HEK293 (cell line): ENCODE data around the gene ARMC5.

Experiments used
- KLF16 ChIP-seq: fragments of 450-650 bp; formaldehyde crosslinking; IDR thresholded peaks from 2 replicates; pipeline ENCODE4 v1.5.1; 2017; ENCODE audit warnings: missing biosample characterization, missing genetic modification characterization
- MYNN ChIP-seq: fragments of 450-650 bp; formaldehyde crosslinking; IDR thresholded peaks from 2 replicates; pipeline ENCODE4 v1.5.1; 2016; ENCODE audit warnings: missing biosample characterization, missing genetic modification characterization, borderline replicate concordance
- PATZ1 ChIP-seq: fragments of 450-650 bp; formaldehyde crosslinking; IDR thresholded peaks from 2 replicates; pipeline ENCODE4 v1.5.1; 2016; ENCODE audit warnings: missing biosample characterization, missing genetic modification characterization
- REPIN1 ChIP-seq: fragments of 450-650 bp; formaldehyde crosslinking; IDR thresholded peaks from 2 replicates; pipeline ENCODE4 v1.5.1; 2017; ENCODE audit warnings: missing biosample characterization, missing genetic modification characterization, low read depth
- ZBTB26 ChIP-seq: fragments of 450-650 bp; formaldehyde crosslinking; optimal IDR thresholded peaks from 2 replicates; pipeline ENCODE3; 2016; ENCODE audit warnings: missing biosample characterization, mild to moderate bottlenecking, missing genetic modification characterization
- ZBTB6 ChIP-seq: fragments of 450-650 bp; formaldehyde crosslinking; IDR thresholded peaks from 2 replicates; pipeline ENCODE4 v1.5.1; 2017; ENCODE audit warnings: missing biosample characterization, missing genetic modification characterization
- ZFHX2 ChIP-seq: fragments of 450-650 bp; formaldehyde crosslinking; conservative IDR thresholded peaks from 2 replicates; pipeline ENCODE4 v1.5.1; 2016; ENCODE audit warnings: missing biosample characterization, missing genetic modification characterization
- ZFP41 ChIP-seq: fragments of 450-650 bp; formaldehyde crosslinking; IDR thresholded peaks from 2 replicates; pipeline ENCODE4 v1.5.1; 2016; ENCODE audit warnings: missing biosample characterization, missing genetic modification characterization, borderline replicate concordance
- ZNF148 ChIP-seq: fragments of 450-650 bp; formaldehyde crosslinking; IDR thresholded peaks from 2 replicates; pipeline ENCODE4 v1.5.0; 2017; ENCODE audit warnings: missing biosample characterization, missing genetic modification characterization, borderline replicate concordance
- ZNF155 ChIP-seq: fragments of 450-650 bp; formaldehyde crosslinking; IDR thresholded peaks from 2 replicates; pipeline ENCODE4 v1.5.1; 2016; ENCODE audit warnings: missing biosample characterization, missing genetic modification characterization
- ZNF2 ChIP-seq: fragments of 450-650 bp; formaldehyde crosslinking; IDR thresholded peaks from 2 replicates; pipeline ENCODE4 v1.5.1; 2016; ENCODE audit warnings: missing biosample characterization, missing genetic modification characterization
- ZNF26 ChIP-seq: fragments of 450-650 bp; formaldehyde crosslinking; IDR thresholded peaks from 2 replicates; pipeline ENCODE4 v1.5.1; 2016; ENCODE audit warnings: missing biosample characterization, missing genetic modification characterization
- ZNF280D ChIP-seq: fragments of 450-650 bp; formaldehyde crosslinking; IDR thresholded peaks from 2 replicates; pipeline ENCODE4 v1.5.1; 2016; ENCODE audit warnings: missing biosample characterization, missing genetic modification characterization
- ZNF341 ChIP-seq: fragments of 450-650 bp; formaldehyde crosslinking; IDR thresholded peaks from 2 replicates; pipeline ENCODE4; 2016; ENCODE audit warnings: low read depth, missing biosample characterization, missing genetic modification characterization
- ZNF391 ChIP-seq: fragments of 450-650 bp; formaldehyde crosslinking; IDR thresholded peaks from 2 replicates; pipeline ENCODE4 v1.5.1; 2016; ENCODE audit warnings: low read depth, missing biosample characterization, missing genetic modification characterization, borderline replicate concordance
- ZNF394 ChIP-seq: fragments of 450-650 bp; formaldehyde crosslinking; IDR thresholded peaks from 2 replicates; pipeline ENCODE4 v1.5.1; 2016; ENCODE audit warnings: missing biosample characterization, missing genetic modification characterization, mild to moderate bottlenecking, moderate library complexity, borderline replicate concordance
- ZNF404 ChIP-seq: fragments of 450-650 bp; formaldehyde crosslinking; IDR thresholded peaks from 2 replicates; pipeline ENCODE4 v1.5.1; 2017; ENCODE audit warnings: missing biosample characterization, missing genetic modification characterization
- ZNF423 ChIP-seq: fragments of 450-650 bp; formaldehyde crosslinking; IDR thresholded peaks from 2 replicates; pipeline ENCODE4 v1.5.1; 2016; ENCODE audit warnings: missing biosample characterization, missing genetic modification characterization
- ZNF521 ChIP-seq: fragments of 450-650 bp; formaldehyde crosslinking; IDR thresholded peaks from 2 replicates; pipeline ENCODE4 v1.5.1; 2017; ENCODE audit warnings: missing biosample characterization, mild to moderate bottlenecking, missing genetic modification characterization
- ZNF571 ChIP-seq: fragments of 450-650 bp; formaldehyde crosslinking; IDR thresholded peaks from 2 replicates; pipeline ENCODE4 v1.5.0; 2017; ENCODE audit warnings: missing biosample characterization, missing genetic modification characterization
- ZNF600 ChIP-seq: fragments of 450-650 bp; formaldehyde crosslinking; IDR thresholded peaks from 2 replicates; pipeline ENCODE4 v1.5.1; 2016; ENCODE audit warnings: missing biosample characterization, missing genetic modification characterization
- ZNF621 ChIP-seq: fragments of 450-650 bp; formaldehyde crosslinking; IDR thresholded peaks from 2 replicates; pipeline ENCODE4 v1.5.1; 2017; ENCODE audit warnings: missing biosample characterization, missing genetic modification characterization
- ZNF654 ChIP-seq: fragments of 450-650 bp; formaldehyde crosslinking; IDR thresholded peaks from 2 replicates; pipeline ENCODE4 v1.5.1; 2016; ENCODE audit warnings: low read depth, missing biosample characterization, missing genetic modification characterization
- ZNF776 ChIP-seq: fragments of 450-650 bp; formaldehyde crosslinking; IDR thresholded peaks from 2 replicates; pipeline ENCODE4 v1.5.0; 2017; ENCODE audit warnings: missing biosample characterization, missing genetic modification characterization, borderline replicate concordance
- ZSCAN18 ChIP-seq: fragments of 450-650 bp; formaldehyde crosslinking; IDR thresholded peaks from 2 replicates; pipeline ENCODE4 v1.5.1; 2016; ENCODE audit warnings: missing biosample characterization, missing genetic modification characterization

The ARMC5 gene

GRCh38 chr16:31458844-31459686 lies at the start of gene ARMC5 (continued):
- TF ChIP-seq ZNF2 (tag by site-specific recombination) (no peak; the same call in 1 of the 2 replicates), ZNF26 (tag by site-specific recombination) (no peak), ZNF148 (no peak), ZNF423 (tag by site-specific recombination) (no peak), ZNF571 (no peak), ZBTB6 (tag by site-specific recombination) (no peak; the same call in 1 of the 2 replicates), ZNF391 (peak; percentile 28; the same call in 1 of the 2 replicates), ZNF341 (tag by site-specific recombination) (peak; percentile 84), REPIN1 (tag by site-specific recombination) (no peak), ZNF521 (tag by site-specific recombination) (no peak), ZNF155 (tag by site-specific recombination) (no peak), KLF16 (tag by site-specific recombination) (peak; percentile 88), MYNN (tag by site-specific recombination) (no peak), ZNF621 (tag by site-specific recombination) (no peak), ZNF654 (tag by site-specific recombination) (no peak), ZNF280D (tag by site-specific recombination) (no peak), ZNF394 (tag by site-specific recombination) (peak; percentile 80; the same call in 1 of the 2 replicates), ZFHX2 (tag by site-specific recombination) (peak; percentile 50), ZBTB26 (tag by site-specific recombination) (peak; percentile 95), ZNF776 (peak; percentile 51; the same call in 1 of the 2 replicates), ZSCAN18 (no peak), ZNF404 (tag by site-specific recombination) (no peak), PATZ1 (tag by site-specific recombination) (peak; percentile 43), ZNF600 (tag by site-specific recombination) (peak; percentile 38; the same call in 1 of the 2 replicates), ZFP41 (no peak)
